ENCODE results near the gene MANBA. TPM values are rescaled to one million over a fixed set of nuclear protein-coding genes. Genes with fewer than 3 reads are reported as not detected.
"Not testable (repeated sequence)": the region's sequence is repeated elsewhere in the genome, so short reads cannot be mapped to it uniquely, and the experiment has no call there.

The MANBA gene
- polyA plus RNA-seq, 2 donors = 4.3 to 4.7 TPM

DNA sequence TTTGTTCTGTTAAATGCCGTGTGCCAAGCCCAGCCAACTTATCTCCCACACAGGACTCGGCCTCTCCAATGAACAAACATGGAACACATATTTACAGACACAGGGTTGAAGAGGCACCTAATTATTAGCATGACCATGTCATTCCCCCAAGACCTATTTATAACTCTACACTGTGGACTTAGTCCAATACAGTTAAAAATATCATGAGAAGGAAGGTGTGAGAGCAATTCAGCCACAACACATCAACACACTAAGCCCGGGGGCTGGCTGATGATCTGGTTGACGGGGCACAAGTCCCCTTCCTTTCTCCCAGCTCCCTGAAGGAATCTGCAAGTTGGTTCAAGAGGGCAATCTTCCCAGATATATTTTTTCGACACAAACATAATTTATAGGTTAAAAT, 28.1 kb downstream of the MANBA start:
- H3K27ac ChIP-seq (ENCODE audit: low read depth in 2 of 2, low read length in 1 of 2) = no peak overlapping the region
- no peak overlapping the region for H3K4me3 ChIP-seq (ENCODE audit: low read depth in 1 of 2, low read length in 2 of 2)
- H3K4me1 ChIP-seq (ENCODE audit: control insufficient read depth in 2 of 2, insufficient read depth in 2 of 2, low read length in 1 of 2) = peaks cover 0 to 5% of the 10 kb centered on the region in 2 donors
- H3K36me3 ChIP-seq (ENCODE audit: control insufficient read depth in 2 of 2, insufficient read depth in 2 of 2, low read length in 1 of 2) = no peaks in the 10 kb centered on the region
- WGBS, 2 donors = 82 to 90% methylated on average over 5 of the region's 5 CpGs
- no peaks in the 10 kb centered on the region for H3K27me3 ChIP-seq (ENCODE audit: control insufficient read depth in 1 of 2, insufficient read depth in 2 of 2, low read length in 2 of 2)
- H3K9me3 ChIP-seq (ENCODE audit: control insufficient read depth in 2 of 2, insufficient read depth in 1 of 2, low read depth in 1 of 2, low read length in 1 of 2) = no peaks in the 10 kb centered on the region

- Histone ChIP-seq H3K36me3 (ENCODE audit: control insufficient read depth in 2 of 2, insufficient read depth in 2 of 2, low read length in 1 of 2) (no peaks in the 10 kb centered on the region), H3K9me3 (ENCODE audit: control insufficient read depth in 2 of 2, insufficient read depth in 1 of 2, low read depth in 1 of 2, low read length in 1 of 2) (no peaks in the 10 kb centered on the region)
- WGBS, 2 donors = 97 to 98% methylated on average over 5 of the region's 5 CpGs
Measured at GRCh38 chr4:102730968-102731533, 29.7 kb downstream of the MANBA start.

DNA sequence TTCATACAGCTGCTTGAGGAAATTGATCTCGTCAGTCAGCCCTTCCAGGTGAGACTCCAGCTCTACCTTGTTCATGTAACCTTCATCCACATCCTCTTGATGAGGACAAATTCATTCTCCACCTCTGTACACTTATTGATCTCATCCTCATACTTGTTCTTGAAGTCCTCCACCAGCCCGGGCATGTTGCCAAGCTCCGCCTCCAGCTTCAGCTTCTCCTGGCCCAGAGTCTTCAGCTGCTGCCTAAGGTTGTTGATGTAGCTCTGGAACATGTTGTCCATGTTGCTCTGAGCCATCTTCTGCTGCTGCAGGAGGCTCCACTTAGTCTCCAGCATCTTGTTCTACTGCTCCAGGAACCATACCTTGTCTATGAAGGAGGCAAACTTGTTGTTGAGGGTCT, 31.3 kb downstream of the MANBA start:
- not testable (repeated sequence) for H3K27ac ChIP-seq (ENCODE audit: low read depth in 2 of 2, low read length in 1 of 2); H3K36me3 ChIP-seq (ENCODE audit: control insufficient read depth in 2 of 2, insufficient read depth in 2 of 2, low read length in 1 of 2); H3K4me3 ChIP-seq (ENCODE audit: low read depth in 1 of 2, low read length in 2 of 2); H3K4me1 ChIP-seq (ENCODE audit: control insufficient read depth in 2 of 2, insufficient read depth in 2 of 2, low read length in 1 of 2); H3K27me3 ChIP-seq (ENCODE audit: control insufficient read depth in 1 of 2, insufficient read depth in 2 of 2, low read length in 2 of 2); H3K9me3 ChIP-seq (ENCODE audit: control insufficient read depth in 2 of 2, insufficient read depth in 1 of 2, low read depth in 1 of 2, low read length in 1 of 2)
- 83 to 96% methylated on average over 3 of the region's 3 CpGs for WGBS, 2 donors

More at GRCh38 chr4:102730968-102731533, 29.7 kb downstream of the MANBA start:
- Histone ChIP-seq H3K4me3 (ENCODE audit: low read depth in 1 of 2, low read length in 2 of 2) (no peak overlapping the region), H3K27me3 (ENCODE audit: control insufficient read depth in 1 of 2, insufficient read depth in 2 of 2, low read length in 2 of 2) (no peaks in the 10 kb centered on the region), H3K27ac (ENCODE audit: low read depth in 2 of 2, low read length in 1 of 2) (no peak overlapping the region), H3K4me1 (ENCODE audit: control insufficient read depth in 2 of 2, insufficient read depth in 2 of 2, low read length in 1 of 2) (peaks cover 0 to 5% of the 10 kb centered on the region in 2 donors)

- H3K27me3 ChIP-seq (ENCODE audit: control insufficient read depth in 1 of 2, insufficient read depth in 2 of 2, low read length in 2 of 2); H3K36me3 ChIP-seq (ENCODE audit: control insufficient read depth in 2 of 2, insufficient read depth in 2 of 2, low read length in 1 of 2); H3K9me3 ChIP-seq (ENCODE audit: control insufficient read depth in 2 of 2, insufficient read depth in 1 of 2, low read depth in 1 of 2, low read length in 1 of 2); H3K4me3 ChIP-seq (ENCODE audit: low read depth in 1 of 2, low read length in 2 of 2); H3K4me1 ChIP-seq (ENCODE audit: control insufficient read depth in 2 of 2, insufficient read depth in 2 of 2, low read length in 1 of 2); H3K27ac ChIP-seq (ENCODE audit: low read depth in 2 of 2, low read length in 1 of 2): not testable (repeated sequence)
- 93 to 94% methylated on average over 3 of the region's 3 CpGs for WGBS, 2 donors
Measured at GRCh38 chr4:102726919-102727318, 33.8 kb downstream of the MANBA start.

- H3K36me3 ChIP-seq (ENCODE audit: control insufficient read depth in 2 of 2, insufficient read depth in 2 of 2, low read length in 1 of 2) = peaks cover 0 to 2% of the 10 kb centered on the region in 2 donors
- no peak overlapping the region for H3K4me3 ChIP-seq (ENCODE audit: low read depth in 1 of 2, low read length in 2 of 2)
- H3K27ac ChIP-seq (ENCODE audit: low read depth in 2 of 2, low read length in 1 of 2) = no peak overlapping the region
- H3K27me3 ChIP-seq (ENCODE audit: control insufficient read depth in 1 of 2, insufficient read depth in 2 of 2, low read length in 2 of 2) = no peaks in the 10 kb centered on the region
- H3K4me1 ChIP-seq (ENCODE audit: control insufficient read depth in 2 of 2, insufficient read depth in 2 of 2, low read length in 1 of 2) = no peaks in the 10 kb centered on the region
- H3K9me3 ChIP-seq (ENCODE audit: control insufficient read depth in 2 of 2, insufficient read depth in 1 of 2, low read depth in 1 of 2, low read length in 1 of 2) = no peaks in the 10 kb centered on the region
Measured at GRCh38 chr4:102726068-102726467, 34.7 kb downstream of the MANBA start.

DNA sequence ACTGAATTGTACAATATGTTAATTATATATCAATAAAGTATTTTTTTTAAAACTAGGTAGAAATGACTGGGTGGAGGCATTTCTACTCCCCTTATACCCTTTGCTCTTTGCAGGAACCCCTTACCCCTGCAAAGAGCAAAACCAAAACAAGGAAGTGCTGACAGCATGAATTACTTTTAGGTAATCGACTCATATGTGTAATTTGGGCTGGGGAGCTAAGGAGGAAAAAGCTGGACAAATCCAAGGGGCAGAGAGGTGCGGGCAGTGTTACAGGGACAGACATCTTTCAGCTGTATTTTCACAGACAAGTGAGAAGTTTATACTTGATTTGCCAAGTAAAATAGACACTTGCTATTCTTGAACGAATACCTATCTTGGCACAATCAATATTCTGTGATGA, 35.5 kb downstream of the MANBA start:
- 62 to 65% methylated on average over 3 of the region's 3 CpGs for WGBS, 2 donors
- no peaks in the 10 kb centered on the region for H3K27me3 ChIP-seq (ENCODE audit: control insufficient read depth in 1 of 2, insufficient read depth in 2 of 2, low read length in 2 of 2)
- no peak overlapping the region for H3K27ac ChIP-seq (ENCODE audit: low read depth in 2 of 2, low read length in 1 of 2)
- H3K4me1 ChIP-seq (ENCODE audit: control insufficient read depth in 2 of 2, insufficient read depth in 2 of 2, low read length in 1 of 2) = no peaks in the 10 kb centered on the region
- H3K36me3 ChIP-seq (ENCODE audit: control insufficient read depth in 2 of 2, insufficient read depth in 2 of 2, low read length in 1 of 2) = peaks cover 0 to 2% of the 10 kb centered on the region in 2 donors
- no peak overlapping the region for H3K4me3 ChIP-seq (ENCODE audit: low read depth in 1 of 2, low read length in 2 of 2)
- no peaks in the 10 kb centered on the region for H3K9me3 ChIP-seq (ENCODE audit: control insufficient read depth in 2 of 2, insufficient read depth in 1 of 2, low read depth in 1 of 2, low read length in 1 of 2)

- no peaks in the 10 kb centered on the region for H3K9me3 ChIP-seq (ENCODE audit: control insufficient read depth in 2 of 2, insufficient read depth in 1 of 2, low read depth in 1 of 2, low read length in 1 of 2)
- H3K27ac ChIP-seq (ENCODE audit: low read depth in 2 of 2, low read length in 1 of 2) = no peak overlapping the region
- H3K4me1 ChIP-seq (ENCODE audit: control insufficient read depth in 2 of 2, insufficient read depth in 2 of 2, low read length in 1 of 2) = no peaks in the 10 kb centered on the region
- H3K4me3 ChIP-seq (ENCODE audit: low read depth in 1 of 2, low read length in 2 of 2) = no peak overlapping the region
- H3K36me3 ChIP-seq (ENCODE audit: control insufficient read depth in 2 of 2, insufficient read depth in 2 of 2, low read length in 1 of 2) = peaks cover 0 to 2% of the 10 kb centered on the region in 2 donors
- H3K27me3 ChIP-seq (ENCODE audit: control insufficient read depth in 1 of 2, insufficient read depth in 2 of 2, low read length in 2 of 2) = no peaks in the 10 kb centered on the region
Measured at GRCh38 chr4:102723511-102723910, 37.3 kb downstream of the MANBA start.

DNA sequence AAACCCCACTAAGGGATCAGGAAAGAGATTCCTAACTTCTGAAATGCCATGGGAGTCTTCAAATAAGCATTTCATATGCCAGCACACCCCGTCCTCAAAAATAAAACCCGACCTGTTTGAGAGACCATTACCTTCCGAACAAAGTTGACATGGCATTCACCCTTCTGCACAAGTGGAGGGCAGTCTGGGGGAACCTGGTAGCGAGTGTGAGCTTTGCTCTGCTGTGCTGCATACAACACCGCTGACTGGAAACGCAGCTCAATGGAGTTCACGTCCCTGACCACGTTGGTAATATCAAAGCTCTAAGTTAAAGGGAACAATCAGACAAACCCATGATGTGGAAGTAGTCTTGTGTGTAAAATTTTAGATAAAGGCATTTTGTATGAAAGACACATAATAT, 38.0 kb downstream of the MANBA start:
- Histone ChIP-seq H3K27me3 (ENCODE audit: control insufficient read depth in 1 of 2, insufficient read depth in 2 of 2, low read length in 2 of 2) (no peaks in the 10 kb centered on the region), H3K27ac (ENCODE audit: low read depth in 2 of 2, low read length in 1 of 2) (no peak overlapping the region), H3K4me1 (ENCODE audit: control insufficient read depth in 2 of 2, insufficient read depth in 2 of 2, low read length in 1 of 2) (no peaks in the 10 kb centered on the region), H3K36me3 (ENCODE audit: control insufficient read depth in 2 of 2, insufficient read depth in 2 of 2, low read length in 1 of 2) (peaks cover 0 to 2% of the 10 kb centered on the region in 2 donors), H3K4me3 (ENCODE audit: low read depth in 1 of 2, low read length in 2 of 2) (no peak overlapping the region), H3K9me3 (ENCODE audit: control insufficient read depth in 2 of 2, insufficient read depth in 1 of 2, low read depth in 1 of 2, low read length in 1 of 2) (no peaks in the 10 kb centered on the region)
- whole genome bisulfite sequencing, 2 donors = 96 to 97% methylated on average over 8 of the region's 8 CpGs

- not testable (repeated sequence) for H3K9me3 ChIP-seq (ENCODE audit: control insufficient read depth in 2 of 2, insufficient read depth in 1 of 2, low read depth in 1 of 2, low read length in 1 of 2); H3K27me3 ChIP-seq (ENCODE audit: control insufficient read depth in 1 of 2, insufficient read depth in 2 of 2, low read length in 2 of 2); H3K4me3 ChIP-seq (ENCODE audit: low read depth in 1 of 2, low read length in 2 of 2); H3K36me3 ChIP-seq (ENCODE audit: control insufficient read depth in 2 of 2, insufficient read depth in 2 of 2, low read length in 1 of 2); H3K4me1 ChIP-seq (ENCODE audit: control insufficient read depth in 2 of 2, insufficient read depth in 2 of 2, low read length in 1 of 2); H3K27ac ChIP-seq (ENCODE audit: low read depth in 2 of 2, low read length in 1 of 2)
- 90 to 94% methylated on average over 9 of the region's 9 CpGs for WGBS, 2 donors
Measured at GRCh38 chr4:102718833-102719575, 41.8 kb downstream of the MANBA start.

- 44 to 75% methylated on average over 1 of the region's 1 CpG for WGBS, 2 donors
- H3K27ac ChIP-seq (ENCODE audit: low read depth in 2 of 2, low read length in 1 of 2) = no peak overlapping the region
Measured at GRCh38 chr4:102717448-102718092, 43.2 kb downstream of the MANBA start.

More at GRCh38 chr4:102717448-102718092, 43.2 kb downstream of the MANBA start:
- H3K36me3 ChIP-seq (ENCODE audit: control insufficient read depth in 2 of 2, insufficient read depth in 2 of 2, low read length in 1 of 2) = no peaks in the 10 kb centered on the region
- H3K4me3 ChIP-seq (ENCODE audit: low read depth in 1 of 2, low read length in 2 of 2) = no peak overlapping the region
- no peaks in the 10 kb centered on the region for H3K27me3 ChIP-seq (ENCODE audit: control insufficient read depth in 1 of 2, insufficient read depth in 2 of 2, low read length in 2 of 2)
- H3K9me3 ChIP-seq (ENCODE audit: control insufficient read depth in 2 of 2, insufficient read depth in 1 of 2, low read depth in 1 of 2, low read length in 1 of 2) = no peaks in the 10 kb centered on the region
- no peaks in the 10 kb centered on the region for H3K4me1 ChIP-seq (ENCODE audit: control insufficient read depth in 2 of 2, insufficient read depth in 2 of 2, low read length in 1 of 2)
